Suprapubic skin (tissue), 4 donors: ENCODE data around the gene FAM120B. TPM values are rescaled to one million over a fixed set of nuclear protein-coding genes. Genes with fewer than 3 reads are reported as not detected.

Source experiments
- DNase-seq, 2 donors: peaks; one replicate each; pipeline ENCODE4 v3.0.0-alpha.2; 2019; ENCODE audit warnings: low spot score in 2 of 2
- H3K27ac ChIP-seq: fragments of 200-600 bp; sonication (generic); one replicate; pipeline ENCODE4 v1.5.1; 2019
- H3K27me3 ChIP-seq: fragments of 200-600 bp; sonication (generic); one replicate; pipeline ENCODE4 v1.5.1; 2019
- H3K36me3 ChIP-seq: fragments of 200-600 bp; sonication (generic); one replicate; pipeline ENCODE4 v1.5.1; 2019
- H3K4me1 ChIP-seq: fragments of 200-600 bp; sonication (generic); one replicate; pipeline ENCODE4 v1.5.1; 2019
- H3K4me3 ChIP-seq: fragments of 200-600 bp; sonication (generic); one replicate; pipeline ENCODE4 v1.5.1; 2019; ENCODE audit warnings: mild to moderate bottlenecking
- H3K9me3 ChIP-seq: fragments of 200-600 bp; sonication (generic); one replicate; pipeline ENCODE4 v1.5.1; 2019
- EP300 ChIP-seq: sonication (generic); formaldehyde crosslinking; IDR thresholded peaks from one replicate; pipeline ENCODE4 v1.6.1; 2017; ENCODE audit warnings: antibody characterized with exemption
- POLR2A ChIP-seq, 2 donors: fragments of 450-650 bp; IDR thresholded peaks; one replicate each; pipeline ENCODE4 v1.6.1; 2017; ENCODE audit warnings: antibody characterized with exemption in 2 of 2, mild to moderate bottlenecking in 2 of 2, moderate library complexity in 2 of 2
- POLR2AphosphoS5 ChIP-seq, 3 donors: sonication (generic); formaldehyde crosslinking; IDR thresholded peaks; one replicate each; pipeline ENCODE4 v1.6.1; 2017; ENCODE audit warnings: antibody characterized with exemption in 3 of 3
- WGBS: methylation state at CpG from one replicate; pipeline ENCODE4 v1.1.5; 2018; 5-methylcytosine and 5-hydroxymethylcytosine counted together
- total RNA-seq, 4 donors: library from RNA; depleted of rRNA; stranded (reverse); fragments of >200 nt; gene quantifications; one replicate each; pipeline ENCODE4 v1.1.0, GENCODE V29; 2016
- TF ChIP-seq, protein P1 (sequence below), 2 donors: fragments of 200-600 bp in 1 of 2; fragments of 450-650 bp in 1 of 2; sonication (generic) in 1 of 2; IDR thresholded peaks; one replicate each; pipeline ENCODE4 v1.5.1; 2016 to 2019; ENCODE audit warnings: antibody characterized with exemption in 2 of 2, mild to moderate bottlenecking in 1 of 2, moderate library complexity in 1 of 2

The FAM120B gene
- total RNA-seq, 4 donors from 2014 or later, result 19.9 to 55.4 (median 27.6) TPM

DNA sequence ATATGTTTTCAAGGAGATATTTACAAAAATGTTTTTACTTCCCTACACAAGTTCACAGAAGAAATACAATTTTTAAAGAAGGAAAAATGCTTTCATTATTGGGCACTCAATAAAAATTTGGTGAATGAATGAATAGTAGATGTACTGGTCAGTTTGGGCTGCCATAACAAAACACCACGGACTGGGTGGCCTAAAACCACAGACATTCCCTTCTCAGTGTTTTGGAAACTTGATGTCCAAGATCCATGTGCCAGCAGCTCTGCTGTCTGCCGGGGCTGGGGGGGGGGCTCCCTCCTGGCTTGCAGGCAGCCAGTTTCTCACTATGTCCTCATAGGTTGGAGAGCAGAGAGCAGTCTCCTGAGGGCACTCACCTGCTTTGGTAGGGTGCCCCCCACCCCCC lies 62.0 kb downstream of the FAM120B start:
- WGBS, result 85% methylated on average over 2 of the region's 2 CpGs
- H3K27me3 ChIP-seq, result no peaks in the 10 kb centered on the region
- no peak for DNase-seq
- peaks cover 13% of the 10 kb centered on the region for H3K36me3 ChIP-seq
- H3K27ac ChIP-seq, result no peak overlapping the region
- H3K4me1 ChIP-seq, result peaks cover 19% of the 10 kb centered on the region
- H3K4me3 ChIP-seq, result no peak overlapping the region
- TF ChIP-seq POLR2AphosphoS5 (IDR thresholded peaks at IDR 0.05) (no peak), EP300 (no peak), POLR2A (IDR thresholded peaks at IDR 0.05) (no peak)
- TF ChIP-seq, protein P1, sequence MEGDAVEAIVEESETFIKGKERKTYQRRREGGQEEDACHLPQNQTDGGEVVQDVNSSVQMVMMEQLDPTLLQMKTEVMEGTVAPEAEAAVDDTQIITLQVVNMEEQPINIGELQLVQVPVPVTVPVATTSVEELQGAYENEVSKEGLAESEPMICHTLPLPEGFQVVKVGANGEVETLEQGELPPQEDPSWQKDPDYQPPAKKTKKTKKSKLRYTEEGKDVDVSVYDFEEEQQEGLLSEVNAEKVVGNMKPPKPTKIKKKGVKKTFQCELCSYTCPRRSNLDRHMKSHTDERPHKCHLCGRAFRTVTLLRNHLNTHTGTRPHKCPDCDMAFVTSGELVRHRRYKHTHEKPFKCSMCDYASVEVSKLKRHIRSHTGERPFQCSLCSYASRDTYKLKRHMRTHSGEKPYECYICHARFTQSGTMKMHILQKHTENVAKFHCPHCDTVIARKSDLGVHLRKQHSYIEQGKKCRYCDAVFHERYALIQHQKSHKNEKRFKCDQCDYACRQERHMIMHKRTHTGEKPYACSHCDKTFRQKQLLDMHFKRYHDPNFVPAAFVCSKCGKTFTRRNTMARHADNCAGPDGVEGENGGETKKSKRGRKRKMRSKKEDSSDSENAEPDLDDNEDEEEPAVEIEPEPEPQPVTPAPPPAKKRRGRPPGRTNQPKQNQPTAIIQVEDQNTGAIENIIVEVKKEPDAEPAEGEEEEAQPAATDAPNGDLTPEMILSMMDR (IDR thresholded peaks at IDR 0.05), result no peak
- H3K9me3 ChIP-seq, result no peaks in the 10 kb centered on the region

- 96% methylated on average over 5 of the region's 5 CpGs for whole genome bisulfite sequencing
- DNase-seq, result no peak
- Histone ChIP-seq H3K4me3 (no peak overlapping the region), H3K27me3 (no peaks in the 10 kb centered on the region), H3K9me3 (no peaks in the 10 kb centered on the region), H3K36me3 (peaks cover 12% of the 10 kb centered on the region), H3K27ac (no peak overlapping the region), H3K4me1 (peaks cover 19% of the 10 kb centered on the region)
- TF ChIP-seq POLR2A (IDR thresholded peaks at IDR 0.05) (no peak), POLR2AphosphoS5 (IDR thresholded peaks at IDR 0.05) (no peak), EP300 (no peak)
- TF ChIP-seq, protein P1 (IDR thresholded peaks at IDR 0.05), result no peak
Observed at GRCh38 chr6:170369403-170369802, 62.8 kb downstream of the FAM120B start.

- WGBS, result 76% methylated on average over 6 of the region's 6 CpGs
- no peak overlapping the region for H3K27ac ChIP-seq
- H3K36me3 ChIP-seq, result peaks cover 12% of the 10 kb centered on the region
Observed at GRCh38 chr6:170370416-170370815, 63.9 kb downstream of the FAM120B start.

DNA sequence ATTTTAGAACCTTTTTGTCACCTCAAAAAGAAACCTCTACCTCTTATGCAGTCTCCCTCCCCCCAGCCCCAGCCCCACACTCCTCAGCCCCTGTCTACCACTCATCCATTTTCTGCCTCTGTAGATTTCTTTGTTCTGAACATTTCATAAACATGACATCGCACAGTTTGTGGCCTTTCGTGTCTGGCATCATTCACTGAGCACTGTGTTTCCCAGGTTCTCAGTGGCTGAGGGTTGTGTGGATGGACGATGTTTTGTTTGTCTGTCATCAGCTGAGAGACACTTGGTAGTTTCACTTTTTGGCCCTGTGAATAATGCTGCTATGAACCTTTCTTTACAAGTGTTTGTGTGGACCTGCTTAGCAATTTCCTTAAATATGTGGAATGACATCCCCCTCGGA lies 64.5 kb downstream of the FAM120B start:
- 88% methylated on average over 4 of the region's 4 CpGs for WGBS
- no peaks in the 10 kb centered on the region for H3K9me3 ChIP-seq
- no peaks in the 10 kb centered on the region for H3K27me3 ChIP-seq
- H3K4me3 ChIP-seq, result no peak overlapping the region
- no peak for DNase-seq
- TF ChIP-seq POLR2A (IDR thresholded peaks at IDR 0.05), result no peak
- TF ChIP-seq EP300, result no peak
- TF ChIP-seq, protein P1 (IDR thresholded peaks at IDR 0.05), result no peak
- no peak for TF ChIP-seq POLR2AphosphoS5 (IDR thresholded peaks at IDR 0.05)
- peaks cover 3% of the 10 kb centered on the region for H3K4me1 ChIP-seq
- no peak overlapping the region for H3K27ac ChIP-seq
- H3K36me3 ChIP-seq, result peaks cover 16% of the 10 kb centered on the region

More at GRCh38 chr6:170370416-170370815, 63.9 kb downstream of the FAM120B start:
- Histone ChIP-seq H3K9me3 (no peaks in the 10 kb centered on the region), H3K4me1 (peaks cover 9% of the 10 kb centered on the region), H3K27me3 (no peaks in the 10 kb centered on the region), H3K4me3 (no peak overlapping the region)
- DNase-seq, result no peak
- TF ChIP-seq POLR2A (IDR thresholded peaks at IDR 0.05), result no peak
- TF ChIP-seq EP300, result no peak
- no peak for TF ChIP-seq POLR2AphosphoS5 (IDR thresholded peaks at IDR 0.05)
- TF ChIP-seq, protein P1 (IDR thresholded peaks at IDR 0.05), result no peak

DNA sequence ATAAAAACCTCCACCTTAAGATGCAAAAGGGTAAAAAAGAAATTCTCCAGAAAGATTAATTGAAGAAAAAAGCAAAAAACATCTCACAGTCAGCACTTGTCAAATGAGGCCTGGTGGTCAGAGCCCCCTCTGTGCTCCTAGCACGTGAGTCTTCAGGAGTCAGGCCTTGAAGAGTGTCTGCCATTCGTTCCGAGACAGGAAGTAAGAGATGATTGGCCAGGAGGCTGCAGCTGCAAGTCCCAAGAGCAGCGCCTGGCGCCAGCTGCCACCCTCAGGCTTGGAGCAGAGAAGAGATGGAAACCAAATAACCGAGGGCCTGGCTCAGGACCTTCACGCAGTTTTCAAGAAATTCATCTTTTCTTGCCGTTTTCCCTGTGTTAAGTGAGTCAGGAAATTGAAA lies 65.0 kb downstream of the FAM120B start:
- 72% methylated on average over 8 of the region's 8 CpGs for WGBS
- H3K36me3 ChIP-seq, result peaks cover 16% of the 10 kb centered on the region
- no peak overlapping the region for H3K27ac ChIP-seq
- no peak for TF ChIP-seq EP300
- TF ChIP-seq POLR2AphosphoS5 (IDR thresholded peaks at IDR 0.05), result no peak
- TF ChIP-seq POLR2A (IDR thresholded peaks at IDR 0.05), result no peak
- TF ChIP-seq, protein P1 (IDR thresholded peaks at IDR 0.05), result no peak
- H3K4me1 ChIP-seq, result no peaks in the 10 kb centered on the region
- H3K27me3 ChIP-seq, result no peaks in the 10 kb centered on the region
- H3K9me3 ChIP-seq, result no peaks in the 10 kb centered on the region
- H3K4me3 ChIP-seq, result no peak overlapping the region
- no peak for DNase-seq
